Measurements from ENCODE around the gene ZNF175. TPM values are rescaled to one million over a fixed set of nuclear protein-coding genes. Genes with fewer than 3 reads are reported as not detected.

ZNF175 gene
- total and polyA plus RNA-seq, 9 of the 15 experiments (the other 6 are each of a cell fraction or from before 2014, with no cell fraction given), result 3.7 to 37.9 (median 14.0) TPM

GRCh38 chr19:51567583-51567982 lies 3.5 kb upstream of the ZNF175 start (continued):
- TF ChIP-seq ZNF583 (CRISPR knock-in tag; IDR thresholded peaks at IDR 0.05), result no peak
- TF ChIP-seq MCM7 (IDR thresholded peaks at IDR 0.05), result no peak
- TF ChIP-seq ELF2 (CRISPR knock-in tag; IDR thresholded peaks at IDR 0.05), result peak; percentile 66; the same call in 1 of the 2 replicates
- TF ChIP-seq BCLAF1 (IDR thresholded peaks at IDR 0.05; ENCODE audit: borderline replicate concordance in 1 of 2, control insufficient read depth in 1 of 2, low read depth in 2 of 2, low read length in 1 of 2), result no peak
- TF ChIP-seq, protein P1, sequence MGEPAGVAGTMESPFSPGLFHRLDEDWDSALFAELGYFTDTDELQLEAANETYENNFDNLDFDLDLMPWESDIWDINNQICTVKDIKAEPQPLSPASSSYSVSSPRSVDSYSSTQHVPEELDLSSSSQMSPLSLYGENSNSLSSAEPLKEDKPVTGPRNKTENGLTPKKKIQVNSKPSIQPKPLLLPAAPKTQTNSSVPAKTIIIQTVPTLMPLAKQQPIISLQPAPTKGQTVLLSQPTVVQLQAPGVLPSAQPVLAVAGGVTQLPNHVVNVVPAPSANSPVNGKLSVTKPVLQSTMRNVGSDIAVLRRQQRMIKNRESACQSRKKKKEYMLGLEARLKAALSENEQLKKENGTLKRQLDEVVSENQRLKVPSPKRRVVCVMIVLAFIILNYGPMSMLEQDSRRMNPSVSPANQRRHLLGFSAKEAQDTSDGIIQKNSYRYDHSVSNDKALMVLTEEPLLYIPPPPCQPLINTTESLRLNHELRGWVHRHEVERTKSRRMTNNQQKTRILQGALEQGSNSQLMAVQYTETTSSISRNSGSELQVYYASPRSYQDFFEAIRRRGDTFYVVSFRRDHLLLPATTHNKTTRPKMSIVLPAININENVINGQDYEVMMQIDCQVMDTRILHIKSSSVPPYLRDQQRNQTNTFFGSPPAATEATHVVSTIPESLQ (CRISPR knock-in tag; IDR thresholded peaks at IDR 0.05), result no peak
- TF ChIP-seq, protein P2, sequence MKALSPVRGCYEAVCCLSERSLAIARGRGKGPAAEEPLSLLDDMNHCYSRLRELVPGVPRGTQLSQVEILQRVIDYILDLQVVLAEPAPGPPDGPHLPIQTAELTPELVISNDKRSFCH (CRISPR knock-in tag; IDR thresholded peaks at IDR 0.05), result no peak
- TF ChIP-seq, protein P2 (tag; IDR thresholded peaks at IDR 0.05), result peak; percentile 61; the same call in 1 of the 2 replicates
- TF ChIP-seq NFE2 (IDR thresholded peaks at IDR 0.05; ENCODE audit: low read depth), result no peak
- TF ChIP-seq TAF7 (tag; IDR thresholded peaks at IDR 0.05), result no peak
- TF ChIP-seq CGGBP1 (CRISPR knock-in tag; IDR thresholded peaks at IDR 0.05), result no peak
- TF ChIP-seq ZNF830 (CRISPR knock-in tag; IDR thresholded peaks at IDR 0.05), result 0 out of 2 replicates have a peak, but pooled peaks have one; percentile 66
- TF ChIP-seq E2F3 (CRISPR knock-in tag; IDR thresholded peaks at IDR 0.05), result peak; percentile 18; the same call in 1 of the 2 replicates
- TF ChIP-seq SMAD4 (CRISPR knock-in tag; conservative IDR thresholded peaks at IDR 0.05), result 0 out of 2 replicates have a peak, but pooled peaks have one; percentile 33
- TF ChIP-seq ZNF79 (CRISPR knock-in tag; IDR thresholded peaks at IDR 0.05; ENCODE audit: low read depth), result 0 out of 2 replicates have a peak, but pooled peaks have one; percentile 30
- TF ChIP-seq CXXC5 (CRISPR knock-in tag; IDR thresholded peaks at IDR 0.05), result peak; percentile 41; the same call in 1 of the 2 replicates
- no peak for TF ChIP-seq MYC (IDR thresholded peaks at IDR 0.05; ENCODE audit: low read depth, low read length)
- peak; percentile 65; the same call in 1 of the 2 replicates for TF ChIP-seq MYC (CRISPR knock-in tag; IDR thresholded peaks at IDR 0.05; ENCODE audit: borderline replicate concordance, low read depth)
- no peak for TF ChIP-seq STAT5B (CRISPR knock-in tag; IDR thresholded peaks at IDR 0.05)
- peak; percentile 57; the same call in 1 of the 2 replicates for TF ChIP-seq L3MBTL2 (IDR thresholded peaks at IDR 0.05)
- no peak for TF ChIP-seq HNRNPK (IDR thresholded peaks at IDR 0.05; ENCODE audit: low read depth, low read length, poor library complexity, severe bottlenecking)
- no peak for TF ChIP-seq GATAD2B (IDR thresholded peaks at IDR 0.05; ENCODE audit: borderline replicate concordance)
- no peak for TF ChIP-seq ZFP91 (CRISPR knock-in tag; IDR thresholded peaks at IDR 0.05)
- TF ChIP-seq BHLHE40 (IDR thresholded peaks at IDR 0.05; ENCODE audit: low read length), result no peak

Data from K562 (cell line).